Measurements from ENCODE around the gene PNLIPRP1. TPM values are rescaled to one million over a fixed set of nuclear protein-coding genes. Genes with fewer than 3 reads are reported as not detected.
A peak's percentile ranks its signal among the peaks of the same experiment; 100 is the strongest.

Gene PNLIPRP1
- total RNA-seq, 1 experiment from 2014 or later = not detected

- Histone ChIP-seq H3K36me3 (ENCODE audit: low read depth) (no peaks in the 10 kb centered on the region), H3K9me2 (ENCODE audit: insufficient read depth) (no peaks in the 10 kb centered on the region), H3K4me1 (replicated peaks; ENCODE audit: insufficient read depth) (no peaks in the 10 kb centered on the region), H3K79me2 (ENCODE audit: low read depth) (no peaks in the 10 kb centered on the region), H3F3A (ENCODE audit: insufficient read depth, low read depth) (no peaks in the 10 kb centered on the region), H3K9me3 (ENCODE audit: insufficient read depth, low read depth) (no peaks in the 10 kb centered on the region; the same call in 1 of the 2 replicates), H3K4me2 (no peak overlapping the region), H4K20me1 (ENCODE audit: insufficient read depth) (no peaks in the 10 kb centered on the region), H3K27ac (no peak overlapping the region), H3K27me3 (ENCODE audit: insufficient read depth, low read depth) (peaks cover 57% of the 10 kb centered on the region), H3K4me3 (no peak overlapping the region), H2AFZ (no peak overlapping the region)
- intact Hi-C loops (cut with micrococcal nuclease; ENCODE audit: unreplicated experiment) = no loop called here
- CTCF ChIA-PET = no interaction called here
- no peak for TF ChIP-seq CTCF (conservative IDR thresholded peaks at IDR 0.05)
- TF ChIP-seq EZH2 (IDR thresholded peaks at IDR 0.05; ENCODE audit: low read depth) = no peak
- POLR2A ChIA-PET (ENCODE audit: unreplicated experiment) = no interaction called here
- no peak for DNase-seq
- no TSS peak for BruUV-seq (replicated peaks)
Observed at GRCh38 chr10:116554628-116555027, 36.1 kb upstream of the PNLIPRP1 start.

- H4K20me1 ChIP-seq (ENCODE audit: insufficient read depth) = no peaks in the 10 kb centered on the region
- no peaks in the 10 kb centered on the region for H3K9me2 ChIP-seq (ENCODE audit: insufficient read depth)
- CTCF ChIA-PET = no interaction called here
- no peak for TF ChIP-seq CTCF (conservative IDR thresholded peaks at IDR 0.05)
- no peak for TF ChIP-seq EZH2 (IDR thresholded peaks at IDR 0.05; ENCODE audit: low read depth)
- peaks cover 47% of the 10 kb centered on the region for H3K27me3 ChIP-seq (ENCODE audit: insufficient read depth, low read depth)
- H3K4me3 ChIP-seq = no peak overlapping the region
- no peaks in the 10 kb centered on the region for H3K79me2 ChIP-seq (ENCODE audit: low read depth)
- H2AFZ ChIP-seq = peak overlapping the region; percentile 22; the same call in 1 of the 2 replicates
- DNase-seq = no peak
- H3K4me1 ChIP-seq (replicated peaks; ENCODE audit: insufficient read depth) = no peaks in the 10 kb centered on the region
- no peak overlapping the region for H3K4me2 ChIP-seq
- POLR2A ChIA-PET (ENCODE audit: unreplicated experiment) = no interaction called here
- H3F3A ChIP-seq (ENCODE audit: insufficient read depth, low read depth) = no peaks in the 10 kb centered on the region
- no peak overlapping the region for H3K27ac ChIP-seq
- BruUV-seq (replicated peaks) = no TSS peak
- no peaks in the 10 kb centered on the region for H3K36me3 ChIP-seq (ENCODE audit: low read depth)
- intact Hi-C loops (cut with micrococcal nuclease; ENCODE audit: unreplicated experiment) = no loop called here
- H3K9me3 ChIP-seq (ENCODE audit: insufficient read depth, low read depth) = no peaks in the 10 kb centered on the region; the same call in 1 of the 2 replicates
Observed at GRCh38 chr10:116555880-116556279, 34.9 kb upstream of the PNLIPRP1 start.

- intact Hi-C loops (cut with micrococcal nuclease; ENCODE audit: unreplicated experiment) = no loop called here
- H2AFZ ChIP-seq = no peak overlapping the region
- POLR2A ChIA-PET (ENCODE audit: unreplicated experiment) = interaction anchor here (0.7 kb wide), 1 partner anchor 189 kb away, joined by 4 read pairs; no protein-coding TSS in a partner anchor
Observed at GRCh38 chr10:116557305-116557880, 33.4 kb upstream of the PNLIPRP1 start.

More at GRCh38 chr10:116557305-116557880, 33.4 kb upstream of the PNLIPRP1 start:
- Histone ChIP-seq H4K20me1 (ENCODE audit: insufficient read depth) (no peaks in the 10 kb centered on the region), H3K27ac (no peak overlapping the region), H3K4me2 (no peak overlapping the region), H3F3A (ENCODE audit: insufficient read depth, low read depth) (no peaks in the 10 kb centered on the region), H3K9me3 (ENCODE audit: insufficient read depth, low read depth) (no peaks in the 10 kb centered on the region; the same call in 1 of the 2 replicates), H3K4me1 (replicated peaks; ENCODE audit: insufficient read depth) (no peaks in the 10 kb centered on the region), H3K27me3 (ENCODE audit: insufficient read depth, low read depth) (peaks cover 50% of the 10 kb centered on the region), H3K9me2 (ENCODE audit: insufficient read depth) (no peaks in the 10 kb centered on the region), H3K36me3 (ENCODE audit: low read depth) (no peaks in the 10 kb centered on the region), H3K79me2 (ENCODE audit: low read depth) (no peaks in the 10 kb centered on the region), H3K4me3 (no peak overlapping the region)
- CTCF ChIA-PET = no interaction called here
- TF ChIP-seq EZH2 (IDR thresholded peaks at IDR 0.05; ENCODE audit: low read depth) (no peak), CTCF (conservative IDR thresholded peaks at IDR 0.05) (no peak)
- no peak for DNase-seq
- BruUV-seq (replicated peaks) = no TSS peak
